AG08396 (cell line): Measurements from ENCODE around the gene DVL3.
A peak's percentile ranks its signal among the peaks of the same experiment; 100 is the strongest.

ENCODE experiments used
- DNase-seq: peaks from one replicate; pipeline ENCODE4 v3.0.0; 2012; ENCODE audit warnings: low spot score, mixed read lengths

The DVL3 gene

GRCh38 chr3:184176377-184177330 lies 21.5 kb downstream of the DVL3 start:
- DNase-seq: peak; percentile 90

DNA sequence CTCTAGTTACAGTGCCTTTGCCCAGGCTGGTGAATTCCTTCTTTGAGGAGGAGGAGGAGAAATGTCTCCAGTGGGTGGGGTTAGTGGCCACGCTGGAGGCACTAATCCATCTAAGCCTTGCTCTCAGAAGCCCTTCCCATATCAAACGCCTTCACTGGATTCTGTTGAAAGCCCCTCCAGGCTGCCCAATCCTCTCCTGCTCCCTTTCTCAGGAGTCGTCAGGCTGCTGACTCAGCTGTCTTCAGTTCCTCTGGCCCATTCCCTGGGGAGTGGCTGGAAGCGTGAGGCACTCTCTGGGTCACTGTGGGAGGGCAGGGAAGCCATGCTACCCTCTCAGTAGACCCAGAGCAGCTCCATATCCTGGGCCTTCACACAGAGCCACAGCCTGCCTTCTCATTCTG lies 22.2 kb downstream of the DVL3 start:
- no peak for DNase-seq

DNA sequence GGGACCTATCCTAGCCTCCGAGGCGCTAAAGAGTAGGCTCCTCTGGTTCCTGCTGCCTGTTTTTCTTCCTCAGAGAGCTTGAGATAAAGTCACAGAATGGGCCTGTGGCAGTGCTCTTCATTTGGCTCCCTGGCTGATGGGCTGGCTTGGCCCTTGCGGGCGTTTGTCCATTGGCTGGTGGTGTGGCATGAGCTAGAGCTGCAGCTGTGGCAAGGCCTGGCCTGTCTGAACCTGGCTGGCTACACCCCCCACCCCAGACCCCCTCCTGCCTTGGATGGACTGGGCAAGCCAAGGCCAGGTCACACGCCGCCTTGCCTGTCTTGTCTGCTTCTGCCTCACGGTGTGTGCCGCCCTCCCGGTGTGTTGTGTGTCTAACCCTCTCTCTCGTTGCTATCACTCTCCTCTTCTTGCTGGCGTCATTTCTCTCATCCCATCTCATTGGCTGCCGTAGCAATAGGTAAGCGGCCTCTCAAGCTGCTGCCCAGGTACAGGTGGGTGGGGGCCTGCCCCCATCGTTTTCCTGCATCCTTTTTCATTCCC lies 22.7 kb downstream of the DVL3 start:
- no peak for DNase-seq

- no peak for DNase-seq
Observed at GRCh38 chr3:184178521-184179138, 23.5 kb downstream of the DVL3 start.

DNA sequence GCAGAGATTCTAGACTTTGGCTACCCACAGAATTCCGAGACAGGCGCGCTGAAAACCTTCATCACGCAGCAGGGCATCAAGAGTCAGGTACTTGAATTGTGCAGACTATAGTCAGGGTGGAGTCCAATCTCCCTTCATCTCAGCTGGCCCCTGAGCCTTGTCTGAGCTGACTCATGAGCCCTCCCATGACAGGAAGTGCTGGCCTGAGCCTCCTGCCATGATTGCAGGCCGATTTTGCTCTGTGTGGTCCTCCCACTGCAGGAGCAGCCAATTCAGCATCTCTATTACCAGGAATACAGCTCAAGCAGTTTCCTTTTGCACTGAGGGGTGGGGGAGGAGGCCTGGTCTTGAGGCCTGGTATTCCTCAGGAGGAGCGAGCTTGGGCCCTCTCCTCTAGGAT lies 25.0 kb downstream of the DVL3 start:
- DNase-seq: no peak

DNA sequence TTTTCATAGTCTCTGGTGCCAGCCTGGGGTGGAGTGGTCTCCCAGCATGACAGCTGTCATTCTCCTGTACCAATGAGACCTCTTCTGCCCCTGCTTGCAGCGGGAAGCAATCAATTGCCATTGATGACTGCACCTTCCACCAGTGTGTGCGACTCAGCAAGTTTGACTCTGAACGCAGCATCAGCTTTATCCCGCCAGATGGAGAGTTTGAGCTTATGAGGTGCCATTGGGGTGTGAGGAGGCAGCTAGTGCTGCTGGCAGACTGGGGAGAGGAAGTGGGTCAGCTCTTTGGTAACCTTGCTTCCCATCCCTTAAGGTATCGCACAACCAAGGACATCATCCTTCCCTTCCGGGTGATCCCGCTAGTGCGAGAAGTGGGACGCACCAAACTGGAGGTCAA lies 26.4 kb downstream of the DVL3 start:
- no peak for DNase-seq

- no peak for DNase-seq
Observed at GRCh38 chr3:184183679-184184078, 28.5 kb downstream of the DVL3 start.

GRCh38 chr3:184184546-184185230 lies 29.5 kb downstream of the DVL3 start:
- DNase-seq: no peak

GRCh38 chr3:184185461-184186183 lies 30.4 kb downstream of the DVL3 start:
- DNase-seq: peak; percentile 98

GRCh38 chr3:184186184-184186901 lies 31.2 kb downstream of the DVL3 start, which contains the start of gene ABCF3:
Gene ABCF3 (plus strand): TSS chr3:184186199. CDS start chr3:184186208, 9 bp downstream.
- peak; percentile 47 for DNase-seq

DNA sequence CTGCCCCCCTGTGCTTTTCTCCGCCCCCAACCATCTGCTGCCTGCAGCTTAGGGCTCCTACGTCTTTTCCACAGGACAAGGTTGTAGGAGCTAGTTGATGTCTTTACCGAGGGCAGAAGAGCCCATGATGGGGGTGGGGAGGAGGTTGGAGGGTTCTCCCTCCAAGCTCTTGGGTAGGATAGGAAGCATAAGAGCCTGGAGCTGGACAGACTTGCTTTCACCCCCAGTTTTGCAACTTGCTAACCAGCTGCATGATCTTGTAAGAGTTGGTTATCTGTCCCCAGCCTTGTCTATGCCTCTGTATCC lies 31.7 kb downstream of the DVL3 start:
- DNase-seq: no peak

DNA sequence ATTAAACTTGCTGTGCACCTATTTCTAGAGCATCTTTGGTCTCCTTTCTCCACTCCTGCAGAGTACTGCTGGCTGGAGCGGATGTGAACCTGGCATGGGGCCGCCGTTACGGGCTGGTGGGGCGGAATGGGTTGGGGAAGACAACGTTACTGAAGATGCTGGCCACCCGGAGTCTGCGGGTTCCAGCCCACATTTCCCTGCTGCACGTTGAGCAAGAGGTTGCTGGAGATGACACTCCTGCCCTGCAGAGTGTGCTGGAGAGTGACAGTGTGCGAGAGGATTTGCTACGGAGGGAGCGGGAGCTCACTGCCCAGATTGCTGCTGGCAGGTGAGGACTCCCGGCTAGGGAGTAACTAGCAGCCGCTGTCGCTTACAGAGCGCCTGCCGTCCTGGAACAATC lies 32.9 kb downstream of the DVL3 start:
- no peak for DNase-seq

GRCh38 chr3:184189421-184189820 lies 34.2 kb downstream of the DVL3 start:
- DNase-seq: no peak

DNA sequence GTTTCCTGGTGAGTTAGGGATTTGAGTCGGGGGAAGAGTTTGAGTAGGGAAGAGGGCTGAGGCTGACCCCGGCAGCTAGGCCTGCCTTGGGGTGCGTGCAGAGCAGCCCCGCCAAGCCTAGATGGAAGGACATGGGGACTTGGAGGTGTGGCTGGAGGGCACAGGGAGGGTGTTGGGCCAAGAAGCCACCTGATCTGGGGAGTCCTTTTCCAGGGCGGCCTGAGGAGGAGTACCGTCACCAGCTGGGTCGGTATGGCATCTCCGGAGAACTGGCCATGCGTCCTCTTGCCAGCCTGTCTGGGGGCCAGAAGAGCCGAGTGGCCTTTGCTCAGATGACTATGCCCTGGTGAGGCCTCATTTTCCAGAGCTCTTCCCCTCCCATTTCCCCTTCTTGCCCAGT lies 37.7 kb downstream of the DVL3 start:
- DNase-seq: no peak

- no peak for DNase-seq
Observed at GRCh38 chr3:184193991-184194539, 38.9 kb downstream of the DVL3 start.

GRCh38 chr3:184196536-184196935 lies 41.4 kb downstream of the DVL3 start:
- DNase-seq: no peak

GRCh38 chr3:184198509-184198908 lies 43.3 kb downstream of the DVL3 start:
- no peak for DNase-seq

- DNase-seq: no peak
Observed at GRCh38 chr3:184200825-184201224, 45.6 kb downstream of the DVL3 start.

DNA sequence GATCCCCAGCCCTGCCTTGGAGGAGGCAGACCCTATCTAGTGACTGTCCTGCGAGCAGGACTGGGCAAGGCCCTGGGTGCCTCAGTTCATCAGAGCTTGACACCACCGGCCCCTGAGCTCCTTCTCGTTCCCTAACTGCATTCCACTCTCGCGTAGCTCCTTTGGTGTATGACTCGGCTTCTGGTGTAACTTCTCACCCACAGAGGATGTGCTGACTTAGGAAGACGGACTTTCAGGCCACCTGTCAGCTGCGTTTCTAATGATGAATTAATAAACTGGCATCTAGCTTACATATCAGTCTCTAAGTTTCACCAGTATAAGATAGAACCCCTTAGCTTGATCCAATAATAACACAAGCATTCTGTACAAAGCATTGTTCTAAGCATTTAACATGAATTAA lies 48.3 kb downstream of the DVL3 start:
- DNase-seq: no peak

- DNase-seq: no peak
Observed at GRCh38 chr3:184209146-184209923, 54.2 kb downstream of the DVL3 start.
